ENCODE measurements around the gene TTLL8. TPM values are rescaled to one million over a fixed set of nuclear protein-coding genes. Genes with fewer than 3 reads are reported as not detected.

The TTLL8 gene
- total RNA-seq, 1 experiment from 2014 or later, result not detected

DNA sequence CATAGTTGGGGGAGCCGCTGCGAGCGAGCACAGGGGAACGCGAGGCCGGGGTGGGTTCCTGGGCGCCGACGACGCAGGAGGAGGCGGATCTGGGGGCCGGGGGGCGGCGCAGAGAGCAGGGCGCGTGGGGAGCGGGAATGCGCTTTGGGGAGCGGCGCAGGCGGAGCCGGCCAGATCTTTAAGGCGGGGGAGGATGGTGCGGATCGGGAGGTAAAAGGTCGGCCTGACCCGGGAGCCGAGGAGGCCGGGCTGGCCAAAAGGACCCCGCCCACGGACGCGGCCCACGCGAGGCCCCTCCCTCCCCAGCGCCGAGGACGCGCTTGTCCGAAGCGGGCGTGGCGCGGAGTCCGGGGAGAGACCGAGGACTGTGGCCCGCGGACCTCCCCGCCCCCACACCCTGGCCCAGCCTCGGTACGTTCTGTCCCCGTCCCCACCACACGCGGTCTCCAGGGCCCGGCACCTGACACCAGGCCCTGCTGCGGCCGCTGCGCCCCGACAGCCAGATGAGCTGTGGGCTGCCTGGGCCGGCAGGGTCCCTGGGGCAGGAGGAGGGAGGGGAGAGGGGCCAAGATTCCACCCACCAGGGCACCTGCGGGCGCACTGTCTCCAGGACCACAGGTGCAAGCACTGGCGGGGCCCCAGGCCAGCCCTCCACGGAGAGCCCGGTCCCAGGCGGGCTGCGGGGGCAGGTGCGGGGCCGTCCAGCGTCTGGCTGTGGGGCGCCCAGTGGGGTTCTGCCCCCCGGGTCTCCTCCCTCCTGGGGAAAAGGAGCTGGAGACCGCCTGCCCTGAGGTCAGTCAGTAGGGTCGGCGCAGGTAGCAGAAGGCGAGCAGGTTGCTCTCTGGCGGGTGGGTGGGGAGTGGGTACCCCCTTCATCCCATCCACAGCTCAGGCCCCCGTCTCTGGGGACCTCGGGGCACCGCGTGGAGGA lies 86.6 kb downstream of the TTLL8 start:
- H3K9me3 ChIP-seq (ENCODE audit: control insufficient read depth, low read depth, low read length), result no peaks in the 10 kb centered on the region
- no peak overlapping the region for H3K4ac ChIP-seq (ENCODE audit: low read depth, low read length)
- H2BK5ac ChIP-seq (ENCODE audit: insufficient read length, low read length), result no peak overlapping the region
- H3K56ac ChIP-seq (ENCODE audit: insufficient read length, low read depth, low read length), result no peak overlapping the region
- no peaks in the 10 kb centered on the region; a peak in 1 of 5 replicates for H3K9me3 Mint-ChIP-seq
- H4K5ac ChIP-seq (ENCODE audit: insufficient read length, low read depth, low read length), result no peak overlapping the region
- peaks cover 5 to 9% of the 10 kb centered on the region in 2 experiments for H3K4me1 Mint-ChIP-seq
- TF ChIP-seq, protein P1, sequence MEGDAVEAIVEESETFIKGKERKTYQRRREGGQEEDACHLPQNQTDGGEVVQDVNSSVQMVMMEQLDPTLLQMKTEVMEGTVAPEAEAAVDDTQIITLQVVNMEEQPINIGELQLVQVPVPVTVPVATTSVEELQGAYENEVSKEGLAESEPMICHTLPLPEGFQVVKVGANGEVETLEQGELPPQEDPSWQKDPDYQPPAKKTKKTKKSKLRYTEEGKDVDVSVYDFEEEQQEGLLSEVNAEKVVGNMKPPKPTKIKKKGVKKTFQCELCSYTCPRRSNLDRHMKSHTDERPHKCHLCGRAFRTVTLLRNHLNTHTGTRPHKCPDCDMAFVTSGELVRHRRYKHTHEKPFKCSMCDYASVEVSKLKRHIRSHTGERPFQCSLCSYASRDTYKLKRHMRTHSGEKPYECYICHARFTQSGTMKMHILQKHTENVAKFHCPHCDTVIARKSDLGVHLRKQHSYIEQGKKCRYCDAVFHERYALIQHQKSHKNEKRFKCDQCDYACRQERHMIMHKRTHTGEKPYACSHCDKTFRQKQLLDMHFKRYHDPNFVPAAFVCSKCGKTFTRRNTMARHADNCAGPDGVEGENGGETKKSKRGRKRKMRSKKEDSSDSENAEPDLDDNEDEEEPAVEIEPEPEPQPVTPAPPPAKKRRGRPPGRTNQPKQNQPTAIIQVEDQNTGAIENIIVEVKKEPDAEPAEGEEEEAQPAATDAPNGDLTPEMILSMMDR (conservative IDR thresholded peaks at IDR 0.05), result no peak
- H3K23me2 ChIP-seq (ENCODE audit: insufficient read length, low read depth, low read length, poor library complexity, severe bottlenecking), result no peaks in the 10 kb centered on the region
- no peak overlapping the region for H3K18ac ChIP-seq (ENCODE audit: insufficient read length, low read depth, low read length)
- peak; percentile 47 for DNase-seq
- peaks cover 16% of the 10 kb centered on the region for H3K27me3 Mint-ChIP-seq (ENCODE audit: low read depth)
- H3K14ac ChIP-seq (ENCODE audit: insufficient read depth, low read length), result no peak overlapping the region
- no peak overlapping the region for H3K27ac ChIP-seq (ENCODE audit: insufficient read length, low read depth, low read length)
- no peak overlapping the region for H2BK20ac ChIP-seq (ENCODE audit: low read depth, low read length, poor library complexity, severe bottlenecking)
- no peaks in the 10 kb centered on the region for H3K27me3 ChIP-seq (ENCODE audit: insufficient read depth, low read length)
- no peak overlapping the region for H3K9ac ChIP-seq (ENCODE audit: extremely low read depth, insufficient read length, low read length)
- no peak overlapping the region for H3K23ac ChIP-seq (ENCODE audit: insufficient read length, low read depth, low read length)
- peaks cover 0 to 2% (median 0%) of the 10 kb centered on the region in 3 experiments; a peak in 1 of 7 replicates for H3K36me3 Mint-ChIP-seq (ENCODE audit: insufficient read depth in 1 of 3, low read depth in 3 of 3)
- H2AFZ ChIP-seq (ENCODE audit: low read length), result no peak overlapping the region
- H2BK15ac ChIP-seq (ENCODE audit: low read depth, low read length), result no peak overlapping the region
- H3K4me2 ChIP-seq (ENCODE audit: insufficient read depth, insufficient read length, low read length), result peak overlapping the region; percentile 11
- peak overlapping the region; percentile 59 to 74 for H3K4me3 Mint-ChIP-seq
- H3K4me1 ChIP-seq (ENCODE audit: insufficient read depth, low read length), result no peaks in the 10 kb centered on the region; the same call in 1 of the 2 replicates
- no peak overlapping the region for H4K91ac ChIP-seq (ENCODE audit: insufficient read length, low read depth, low read length)
- no peak overlapping the region for H2AK5ac ChIP-seq (ENCODE audit: insufficient read length, low read length)
- no peak overlapping the region for H3T11ph ChIP-seq (ENCODE audit: low read length)
- no CpG with 5 or more reads among the region's 81 CpGs for WGBS (ENCODE audit: extremely low coverage, insufficient read length, low lambda C conversion rate)
- H3K79me1 ChIP-seq (ENCODE audit: insufficient read depth, low read depth, low read length, poor library complexity, severe bottlenecking), result no peaks in the 10 kb centered on the region
- no peak overlapping the region for H2BK120ac ChIP-seq (ENCODE audit: low read depth, low read length, poor library complexity, severe bottlenecking)
- peaks cover 3% of the 10 kb centered on the region for H4K20me1 ChIP-seq (ENCODE audit: control insufficient read depth, insufficient read depth, insufficient read length)
- H2BK12ac ChIP-seq (ENCODE audit: insufficient read length, low read depth, low read length), result no peak overlapping the region
- no peaks in the 10 kb centered on the region for H3K79me2 ChIP-seq (ENCODE audit: insufficient read depth, low read length)
- H4K8ac ChIP-seq (replicated peaks; ENCODE audit: insufficient read length, low read depth, low read length), result no peak overlapping the region
- no peak overlapping the region for H3K27ac Mint-ChIP-seq
